Limb (tissue), 2 donors: ENCODE results near the gene KLF8.

ENCODE experiments used
- DNase-seq, 2 donors: peaks; one replicate each; pipeline ENCODE4 v3.0.0-alpha.2; 2016; ENCODE audit errors: extremely low spot score in 2 of 2

Gene KLF8

GRCh38 chrX:56309881-56310280, 77.7 kb downstream of the KLF8 start:
- no peak for DNase-seq

- DNase-seq, result no peak
These were observed 78.4 kb downstream of the KLF8 start for GRCh38 chrX:56310581-56310980.

GRCh38 chrX:56313308-56313707, 81.2 kb downstream of the KLF8 start:
- DNase-seq, result no peak

GRCh38 chrX:56314334-56314733, 82.2 kb downstream of the KLF8 start:
- DNase-seq, result no peak

- no peak for DNase-seq
These were observed 85.9 kb downstream of the KLF8 start for GRCh38 chrX:56318076-56318475.

GRCh38 chrX:56319165-56319564, 87.0 kb downstream of the KLF8 start:
- no peak for DNase-seq
